GM18507 (cell line): ENCODE measurements around the gene CROCC2.

Experiments used
- DNase-seq: peaks from one replicate; pipeline ENCODE4 v3.0.0; 2011; ENCODE audit warnings: low read depth; ENCODE audit not compliant: insufficient read length; ENCODE audit errors: extremely low spot score
- FAIRE-seq: peaks from 2 replicates; lab custom pipeline; 2011; peaks lifted over from hg19 to GRCh38; lab: Jason Lieb, UNC

CROCC2 gene

DNA sequence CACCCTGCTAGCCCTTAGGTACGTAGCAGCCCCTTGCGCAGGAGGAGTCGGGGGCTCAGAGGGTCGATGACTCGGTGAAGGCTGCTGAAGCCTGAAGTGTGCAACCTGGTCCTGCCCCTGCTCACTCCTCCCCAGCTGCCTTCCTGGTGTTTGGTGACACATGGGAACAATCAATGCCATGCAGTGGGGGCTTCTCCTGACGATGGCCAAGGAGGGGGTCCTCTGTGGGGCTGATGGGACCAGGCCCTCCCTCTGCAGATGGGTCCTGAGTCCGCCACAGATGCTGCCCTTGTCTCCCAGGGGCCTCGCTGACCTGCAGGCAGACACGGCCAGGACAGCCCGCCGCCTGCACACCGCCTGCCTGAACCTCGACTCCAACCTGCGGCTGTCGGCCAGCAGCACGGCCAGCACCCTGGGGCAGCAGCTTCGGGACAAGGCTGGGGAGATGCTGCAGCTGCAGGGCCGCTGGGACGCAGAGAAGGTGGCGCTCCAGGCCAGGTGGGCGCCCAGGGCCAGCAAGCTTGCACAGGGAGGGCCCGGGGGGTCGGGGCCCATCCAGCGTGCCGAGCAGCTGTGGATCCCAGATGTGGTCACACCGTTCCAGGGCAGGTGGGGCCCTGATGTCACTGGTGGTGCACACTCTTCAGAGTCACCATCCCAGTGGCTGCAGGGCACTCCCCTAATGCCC, 24.6 kb downstream of the CROCC2 start:
- no peak for DNase-seq
- no peak for FAIRE-seq

DNA sequence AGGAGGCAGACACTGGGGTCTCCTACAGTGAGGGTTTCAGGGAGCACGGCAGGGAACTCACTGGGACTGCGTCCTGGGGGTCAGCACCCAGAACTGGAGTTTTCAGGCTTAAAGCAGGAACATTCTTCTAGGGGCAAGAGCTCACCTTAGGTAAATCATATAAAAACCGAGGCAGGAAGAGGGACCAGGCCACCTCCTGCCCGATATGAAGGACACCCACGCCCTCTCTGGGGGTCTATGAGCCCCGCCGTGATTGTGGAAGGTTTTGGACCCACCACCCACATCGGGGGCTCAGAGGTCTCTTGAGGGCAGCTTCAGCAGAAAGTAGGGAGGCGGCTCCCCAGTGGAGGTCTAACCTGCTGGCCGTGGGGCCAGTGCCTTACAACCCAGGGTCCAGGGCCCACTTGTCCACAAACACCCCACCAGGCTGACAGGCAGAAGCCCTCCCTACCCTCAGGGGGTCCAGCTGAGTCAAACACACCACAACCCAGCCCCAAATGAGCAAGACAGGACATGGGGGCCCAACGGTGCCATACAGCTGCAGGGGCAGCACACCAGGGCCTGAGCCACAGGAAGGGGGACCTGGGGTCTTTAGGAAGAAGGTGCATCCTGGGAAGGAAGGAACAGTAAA, 25.3 kb downstream of the CROCC2 start:
- no peak for FAIRE-seq
- DNase-seq: no peak

DNA sequence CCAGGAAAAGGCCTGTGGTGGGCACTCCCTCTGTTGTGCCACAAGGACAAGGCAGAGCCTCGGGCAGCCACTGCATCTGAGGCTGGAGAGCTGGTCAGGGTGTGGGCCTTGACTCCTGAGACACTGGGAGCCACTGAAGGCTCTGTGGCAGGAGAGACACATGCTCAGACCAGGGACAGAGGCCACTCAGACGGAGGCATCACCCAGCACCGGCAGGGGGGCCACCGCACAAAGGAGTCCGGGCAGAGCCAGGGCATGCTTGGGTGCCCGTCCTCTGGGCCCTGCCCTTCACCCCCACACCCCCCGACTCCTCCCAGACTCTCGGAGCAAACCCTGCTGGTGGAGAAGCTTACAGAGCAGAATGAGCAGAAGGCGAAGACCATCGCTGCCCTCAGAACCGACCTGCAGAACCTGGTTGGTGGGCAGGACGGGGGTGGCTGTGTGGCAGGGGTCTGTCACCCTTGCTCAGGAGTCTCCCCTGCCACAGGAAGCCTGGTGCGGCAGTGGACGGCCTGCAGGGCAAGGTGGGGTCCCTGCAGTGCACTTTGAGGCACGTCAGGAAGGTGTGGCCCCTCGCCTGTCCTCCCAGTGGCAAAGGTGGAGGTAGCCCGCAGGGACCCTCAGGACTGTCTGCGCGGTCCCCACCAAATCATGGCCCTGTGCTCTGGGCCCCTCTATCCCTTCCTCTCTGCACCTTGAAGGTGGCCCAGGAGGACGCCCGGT, 26.0 kb downstream of the CROCC2 start:
- DNase-seq (no peak), FAIRE-seq (no peak)

DNA sequence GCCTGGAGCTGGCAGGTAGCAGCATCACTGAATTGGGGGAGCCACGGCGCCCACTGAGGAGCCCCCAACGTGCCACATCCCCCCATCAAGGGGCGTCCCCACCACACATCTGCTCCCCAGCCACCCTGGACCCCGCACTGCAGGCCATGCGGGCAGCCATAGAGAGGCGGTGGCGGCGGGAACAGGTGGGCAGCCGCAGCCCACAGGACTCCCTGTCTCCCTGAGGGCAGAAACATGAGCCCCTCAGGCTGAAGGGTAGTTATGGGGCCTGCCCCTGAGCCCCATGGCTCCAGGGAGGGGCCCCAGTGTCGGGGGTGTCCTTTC, 26.6 kb downstream of the CROCC2 start:
- no peak for DNase-seq
- no peak for FAIRE-seq

DNA sequence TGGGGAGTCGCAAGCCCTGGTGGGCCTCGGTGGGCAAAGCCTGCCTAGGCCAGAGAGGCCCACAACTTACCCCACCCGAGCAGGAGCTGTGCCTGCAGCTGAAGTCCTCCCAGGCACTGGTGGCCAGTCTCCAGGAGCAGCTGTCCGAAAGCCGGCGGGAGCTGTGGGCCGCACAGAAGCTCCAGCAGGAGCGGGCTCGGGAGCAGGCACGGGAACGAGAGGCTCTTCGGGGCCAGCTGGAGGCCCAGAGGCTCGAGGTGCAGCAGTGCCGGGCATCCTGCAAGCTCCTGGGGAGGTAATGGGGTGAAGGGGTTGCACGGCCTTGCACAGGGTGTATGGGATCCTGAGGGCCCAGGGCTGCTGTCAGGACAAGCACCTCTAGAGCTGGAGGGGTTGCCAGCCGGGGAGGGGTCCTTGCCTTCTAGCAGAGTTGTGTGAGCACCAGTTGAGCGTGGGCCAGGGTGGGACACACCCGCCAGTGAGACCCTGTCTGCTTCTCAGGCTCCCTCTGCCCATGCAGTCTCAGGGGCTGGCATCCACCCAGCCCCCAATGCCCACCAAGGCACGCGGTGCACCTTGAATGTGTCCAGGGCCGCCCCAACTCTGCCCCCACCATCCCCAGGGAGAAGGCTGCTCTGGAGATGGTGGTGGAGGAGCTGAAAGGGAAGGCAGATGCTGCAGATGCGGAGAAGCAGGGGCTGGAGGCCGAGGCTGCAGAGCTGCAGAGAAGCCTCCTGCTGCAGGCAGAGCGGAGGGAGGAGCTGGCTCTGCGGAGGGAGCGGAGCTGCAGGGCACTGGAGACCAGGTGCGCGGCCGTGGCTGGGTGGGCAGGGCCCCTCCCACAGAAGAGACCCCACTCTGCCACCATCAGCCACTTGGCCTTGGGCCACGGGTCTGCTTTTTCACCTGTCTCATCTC, 27.2 kb downstream of the CROCC2 start:
- FAIRE-seq (no peak), DNase-seq (no peak)

DNA sequence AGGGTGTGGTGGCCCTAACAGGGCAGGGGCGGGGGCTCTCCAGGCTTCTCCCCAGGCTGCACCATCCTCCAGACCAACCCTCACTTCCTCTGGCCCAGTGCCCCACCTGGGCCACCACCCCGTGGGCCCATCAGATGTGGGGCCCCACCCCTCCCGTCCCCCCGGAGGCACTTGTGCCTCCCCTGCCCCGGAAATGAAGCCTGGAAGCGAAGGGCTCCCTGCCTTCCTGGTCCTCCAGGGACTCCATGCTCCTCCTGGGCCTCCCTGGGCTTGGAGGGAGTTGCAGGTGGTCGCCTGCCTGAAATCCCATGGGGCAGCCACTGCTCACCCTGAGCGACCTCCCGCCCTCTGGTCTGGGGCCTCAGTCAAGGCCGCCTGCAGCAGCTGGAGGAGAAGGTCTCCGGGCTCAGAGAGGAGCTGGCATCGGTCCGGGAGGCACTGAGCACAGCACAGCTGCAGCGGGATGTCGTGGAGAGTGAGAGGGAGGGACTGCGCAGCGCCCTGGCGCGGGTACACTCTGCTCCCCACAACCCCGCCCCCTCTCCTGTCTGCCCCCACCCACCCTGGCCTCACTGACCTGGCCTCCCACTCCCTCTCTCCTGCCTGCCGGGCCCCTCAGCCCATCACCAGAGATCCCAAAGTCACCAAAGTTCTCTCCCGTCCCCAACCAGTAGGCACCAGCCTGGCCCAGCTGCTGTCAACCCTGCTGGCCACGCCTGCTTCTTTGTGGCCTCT, 28.0 kb downstream of the CROCC2 start:
- FAIRE-seq (no peak), DNase-seq (no peak)

DNA sequence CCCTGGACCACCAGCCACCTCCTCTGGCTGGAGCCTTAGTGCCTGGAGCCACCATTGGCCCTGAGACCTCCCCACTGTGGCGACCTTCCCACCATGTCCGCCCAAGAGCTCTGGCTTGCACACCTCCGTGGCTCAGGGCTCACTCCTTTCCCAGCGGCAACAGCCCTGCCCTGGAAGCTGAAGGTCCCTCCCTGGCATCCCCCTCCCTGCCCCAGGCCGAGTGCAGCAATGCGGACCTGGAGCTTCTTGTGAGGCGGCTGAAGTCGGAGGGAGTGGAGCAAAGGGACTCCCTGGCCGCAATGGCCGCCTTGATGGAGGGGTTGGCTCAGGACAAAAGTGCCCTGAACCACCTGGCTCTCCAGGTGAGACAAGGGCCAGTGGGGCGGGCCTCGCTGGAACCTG, 28.6 kb downstream of the CROCC2 start:
- DNase-seq (no peak), FAIRE-seq (no peak)

DNA sequence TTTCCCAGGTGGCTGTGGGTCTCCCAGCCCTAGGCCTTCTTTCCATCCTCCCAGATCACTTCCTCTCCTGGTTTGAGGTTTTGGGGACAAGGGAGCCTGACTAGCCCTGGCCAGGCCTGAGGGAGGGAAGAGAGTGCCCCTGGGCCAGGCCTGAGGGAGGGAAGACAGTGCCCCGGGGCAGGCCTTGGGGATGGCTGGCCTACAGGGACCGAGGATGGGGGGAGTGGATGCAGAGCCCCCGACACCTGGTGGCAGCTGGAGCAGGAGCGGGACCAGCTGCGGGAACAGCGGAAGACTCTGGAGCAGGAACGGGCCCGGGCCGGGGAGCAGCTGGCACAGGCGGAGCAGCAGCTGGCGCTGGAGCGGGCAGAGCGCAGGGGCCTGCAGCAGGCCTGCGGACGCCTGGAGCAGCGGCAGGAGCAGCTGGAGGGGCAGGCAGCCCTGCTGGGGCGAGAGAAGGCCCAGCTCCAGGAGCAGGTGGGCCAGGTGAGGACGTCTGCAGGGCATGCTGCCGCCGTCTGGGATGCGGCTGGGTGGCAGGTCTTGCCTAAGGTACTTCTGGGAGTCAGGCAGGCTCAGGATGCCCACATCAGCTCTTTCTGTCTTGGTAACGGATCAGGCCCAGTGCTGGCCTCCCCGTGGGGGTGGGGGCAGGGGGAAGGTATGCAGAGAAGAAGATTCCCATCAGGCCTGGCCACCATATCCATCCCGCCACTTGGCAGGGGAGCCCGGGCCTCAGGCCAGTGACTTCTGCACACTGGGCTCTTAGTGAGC, 29.2 kb downstream of the CROCC2 start:
- DNase-seq: no peak
- no peak for FAIRE-seq

DNA sequence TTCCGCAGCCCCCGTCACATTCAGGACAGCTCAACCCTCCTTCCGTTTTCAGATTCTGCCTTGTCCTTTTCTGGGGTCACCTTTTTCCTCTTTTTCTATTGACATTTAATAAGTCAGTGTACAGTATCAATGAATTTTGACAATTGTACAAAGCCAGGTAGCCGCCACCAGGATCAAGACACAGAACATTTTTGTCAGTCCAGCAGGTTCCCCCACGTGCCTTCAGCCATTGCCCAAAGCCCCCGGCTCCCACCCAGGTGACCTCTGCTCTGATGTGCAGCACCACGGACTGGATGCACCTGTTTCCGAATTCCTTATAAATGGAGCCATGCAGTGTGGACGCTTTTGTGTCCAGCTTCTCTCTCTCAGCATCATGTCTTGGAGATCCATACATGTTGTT, 30.0 kb downstream of the CROCC2 start:
- FAIRE-seq (no peak), DNase-seq (no peak)

DNA sequence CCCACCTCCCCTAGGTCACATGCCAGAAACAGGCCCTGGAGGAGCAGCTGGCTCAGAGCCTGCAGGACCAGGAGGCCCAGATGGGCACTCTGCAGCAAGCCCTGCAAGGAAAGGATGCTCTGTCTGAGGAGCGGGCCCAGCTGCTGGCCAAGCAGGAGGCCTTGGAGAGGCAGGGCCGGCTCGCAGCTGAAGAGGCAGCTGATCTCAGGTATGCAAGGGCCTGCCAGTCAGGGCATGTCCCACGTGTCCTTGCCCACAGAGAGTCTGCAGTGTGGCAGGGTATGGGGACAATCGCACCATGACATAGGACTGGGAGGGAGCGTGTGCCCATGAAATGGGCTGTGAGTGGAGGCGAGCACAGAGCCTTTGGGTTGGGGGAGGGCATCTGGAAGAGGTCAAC, 39.9 kb downstream of the CROCC2 start:
- FAIRE-seq: no peak
- DNase-seq: no peak

DNA sequence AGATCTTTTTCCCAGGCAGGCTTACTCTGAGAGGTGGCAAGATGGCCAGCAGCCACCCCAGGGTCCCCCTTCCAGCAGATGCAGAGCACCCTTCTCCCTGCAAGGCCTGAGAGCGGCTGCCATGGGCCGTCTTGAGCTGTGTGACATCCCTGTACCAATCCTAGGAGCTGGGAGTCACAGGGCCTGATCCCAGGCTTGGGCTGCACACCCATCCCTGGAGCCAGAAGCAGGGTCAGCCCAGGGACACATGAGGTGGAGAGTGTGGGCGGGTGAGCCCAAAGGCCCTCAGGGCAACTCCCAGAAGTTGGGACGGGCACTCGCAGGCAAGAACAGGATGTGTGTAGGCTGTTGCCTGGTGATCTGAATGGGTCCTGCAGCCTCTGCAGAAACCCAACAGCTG, 40.5 kb downstream of the CROCC2 start:
- DNase-seq (no peak), FAIRE-seq (no peak)

DNA sequence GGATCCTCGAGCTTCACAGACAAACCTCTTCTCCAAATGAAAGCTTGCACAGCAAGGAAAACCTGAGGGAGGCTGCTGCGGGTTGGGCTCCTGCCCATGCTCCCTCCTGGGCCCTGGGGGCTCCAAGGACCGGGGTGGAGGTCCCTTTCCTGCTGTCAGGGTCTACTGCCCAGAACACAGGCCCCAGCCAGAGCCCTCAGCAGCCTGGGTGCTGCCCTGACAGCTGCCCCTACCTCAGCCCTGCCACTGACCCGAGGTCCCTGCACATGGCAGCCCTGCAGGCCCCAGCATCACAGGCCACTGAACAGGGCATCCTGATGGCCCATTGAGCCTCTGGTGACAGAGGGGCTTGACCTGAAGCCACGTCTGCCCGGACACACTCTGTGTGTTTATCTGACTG, 41.0 kb downstream of the CROCC2 start:
- FAIRE-seq (no peak), DNase-seq (no peak)

DNA sequence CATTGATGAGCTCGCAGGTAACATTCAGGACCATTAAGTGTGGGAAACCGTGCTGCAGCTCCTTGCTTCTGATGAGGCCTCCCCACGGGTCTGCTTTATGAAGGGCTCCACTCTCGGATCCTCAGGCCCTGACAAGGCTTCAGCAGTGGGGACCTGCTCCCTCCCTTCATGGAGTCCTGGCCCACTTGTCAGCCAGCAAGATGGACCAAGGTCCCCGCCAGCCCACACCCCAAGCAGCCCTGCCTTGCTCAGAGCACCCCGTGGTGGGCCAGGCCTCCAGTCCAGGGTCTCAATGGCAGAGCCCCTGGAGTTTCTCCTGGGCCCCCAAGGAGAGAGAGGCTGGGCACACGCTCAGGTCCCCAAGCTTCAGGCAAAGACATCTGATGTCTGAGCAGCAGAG, 41.5 kb downstream of the CROCC2 start:
- DNase-seq (no peak), FAIRE-seq (no peak)

DNA sequence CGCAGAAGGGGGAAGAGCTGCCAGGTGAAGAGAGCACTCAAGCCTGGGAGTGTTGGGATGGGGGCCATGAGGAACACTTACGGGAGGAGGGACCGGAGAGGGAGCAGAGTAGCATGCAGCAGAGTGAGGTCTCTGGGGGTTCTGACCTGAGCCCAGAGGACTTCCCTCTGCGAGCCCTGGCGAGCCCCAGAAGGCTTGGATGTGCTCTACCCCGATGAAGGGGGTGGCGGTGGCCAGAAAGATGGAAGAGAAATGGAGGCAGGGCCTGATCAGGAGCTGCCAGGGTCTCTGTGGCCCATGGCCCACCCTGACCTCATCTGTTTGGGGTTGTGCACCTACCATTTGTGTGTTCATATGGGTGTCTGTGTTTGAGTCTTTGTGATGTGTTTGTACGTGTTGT, 42.0 kb downstream of the CROCC2 start:
- FAIRE-seq (no peak), DNase-seq (no peak)

DNA sequence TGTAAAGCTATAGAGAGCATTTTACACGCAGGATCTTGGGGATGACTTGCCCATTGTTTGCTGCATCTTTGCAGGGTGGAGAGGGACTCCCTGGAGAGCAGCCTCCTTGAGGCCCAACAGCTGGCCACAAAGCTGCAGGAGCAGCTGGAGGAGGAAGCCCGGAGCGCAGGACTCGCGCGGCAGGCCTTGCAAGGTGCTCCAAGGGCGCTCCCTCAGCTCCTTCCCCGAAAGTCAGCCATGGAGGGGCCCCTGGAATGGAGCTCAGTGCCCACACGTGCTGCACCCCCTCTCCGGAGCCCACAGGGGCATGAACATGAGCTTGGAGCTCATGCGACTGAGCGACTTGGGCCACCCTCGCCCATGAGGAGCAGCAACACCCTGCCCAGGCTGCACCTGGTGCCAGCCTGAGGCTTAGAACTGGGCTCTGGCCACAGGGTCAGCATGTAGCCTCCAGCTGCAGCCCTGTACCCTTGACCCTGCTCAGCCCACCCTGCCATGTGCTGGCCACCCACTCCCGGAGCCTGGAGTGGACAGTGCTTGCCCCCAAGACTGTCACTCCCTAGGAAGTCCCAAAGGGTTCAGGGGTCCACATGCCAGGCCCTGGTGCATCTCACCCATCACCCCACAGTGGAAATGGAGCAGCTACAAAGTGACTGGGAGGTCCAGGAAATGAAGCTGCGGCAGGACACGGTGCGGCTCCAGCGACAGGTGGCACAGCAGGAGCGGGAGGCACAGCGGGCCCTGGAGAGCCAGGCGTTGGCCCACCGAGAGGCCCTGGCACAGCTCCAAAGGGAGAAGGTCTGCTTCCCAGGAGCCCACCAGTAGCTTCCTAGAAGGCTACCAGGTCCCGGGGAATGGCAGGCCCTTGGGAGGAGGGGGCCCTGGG, 43.0 kb downstream of the CROCC2 start:
- DNase-seq (no peak), FAIRE-seq (no peak)

DNA sequence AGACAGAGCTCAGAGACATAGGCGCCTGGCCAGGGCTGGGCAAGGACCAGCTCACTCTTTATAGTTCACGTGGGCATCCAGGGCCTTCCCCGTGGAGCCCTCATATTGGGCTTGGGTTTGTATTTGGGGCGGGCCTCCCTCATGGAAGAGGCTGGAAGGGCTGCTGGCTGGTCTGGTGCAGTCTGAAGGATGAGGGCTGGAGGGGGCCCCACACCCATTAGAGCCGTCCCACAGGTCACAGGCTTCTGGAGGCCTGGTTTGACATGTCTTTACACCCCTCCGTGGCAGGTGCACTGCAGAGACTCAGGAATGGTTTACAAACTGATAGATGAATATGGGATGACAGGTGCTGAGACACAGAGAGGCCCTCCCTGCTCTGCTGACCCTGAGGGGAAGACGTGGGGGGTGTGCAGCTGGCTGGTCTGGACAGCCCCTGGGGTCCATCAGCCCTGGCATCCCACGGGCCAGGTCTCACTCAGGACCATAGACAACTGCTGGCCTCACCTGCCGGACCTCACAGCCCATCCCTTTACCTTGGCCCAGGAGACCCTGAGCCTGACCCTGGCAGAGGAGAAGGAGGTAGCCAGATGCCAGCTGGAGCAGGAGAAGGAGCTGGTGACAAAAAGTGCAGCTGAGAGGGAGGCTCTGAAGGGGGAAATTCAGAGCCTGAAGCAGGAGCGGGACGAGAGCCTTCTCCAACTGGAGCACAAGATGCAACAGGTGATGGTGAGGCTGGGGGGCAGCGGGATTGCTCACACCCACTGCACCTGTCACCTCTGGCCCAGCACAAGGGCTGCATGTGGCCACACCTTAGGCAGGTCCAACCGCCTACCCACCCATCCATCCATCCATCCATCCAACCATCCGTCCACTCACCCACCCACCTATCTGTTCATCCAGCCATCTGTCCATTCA, 43.9 kb downstream of the CROCC2 start:
- DNase-seq: no peak
- no peak for FAIRE-seq

DNA sequence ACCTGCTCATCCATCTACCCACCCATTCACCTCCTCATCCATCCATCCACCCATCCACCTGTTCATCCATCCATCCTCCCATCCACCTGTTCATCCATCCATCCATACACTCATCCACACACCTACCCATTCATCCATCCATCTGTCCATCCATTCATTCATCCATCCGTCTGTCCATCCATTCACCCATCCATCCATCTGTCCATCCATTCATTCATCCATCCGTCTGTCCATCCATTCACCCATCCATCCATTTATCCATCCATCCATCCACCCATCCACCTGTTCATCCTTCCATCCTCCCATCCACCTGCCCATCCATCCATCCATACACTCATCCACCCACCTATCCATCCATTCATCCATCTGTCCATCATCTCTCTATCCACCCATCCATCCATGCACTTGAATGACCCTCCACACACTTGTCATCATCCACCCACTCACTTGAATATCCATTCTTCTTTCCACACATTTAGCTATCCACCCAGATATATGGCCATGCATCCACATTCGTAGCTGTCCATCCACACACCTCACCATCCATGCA, 45.0 kb downstream of the CROCC2 start:
- FAIRE-seq (no peak), DNase-seq (no peak)
